Right cardiac atrium (tissue), 5 donors: ENCODE data around the gene SLC25A5. TPM values are rescaled to one million over a fixed set of nuclear protein-coding genes. Genes with fewer than 3 reads are reported as not detected.
A peak's percentile ranks its signal among the peaks of the same experiment; 100 is the strongest.
"Not testable (repeated sequence)": the region's sequence is repeated elsewhere in the genome, so short reads cannot be mapped to it uniquely, and the experiment has no call there.

ENCODE experiments used
- ATAC-seq, 2 donors: fragments of 200-7000 bp; cut with Tn5 transposase; one replicate each; pipeline versions ENCODE4 v1.8.0 to v1.9.1; 2020; ENCODE audit warnings: moderate library complexity in 2 of 2, mild to moderate bottlenecking in 1 of 2
- DNase-seq, 3 donors: peaks; one replicate each; pipeline ENCODE4 v3.0.0-alpha.2; 2020
- H3K27ac ChIP-seq: one replicate; pipeline ENCODE4 v1.5.1; 2013; ENCODE audit warnings: mild to moderate bottlenecking, low read length, control low read depth, moderate library complexity
- H3K27me3 ChIP-seq: one replicate; pipeline ENCODE4 v1.6.1; 2013; ENCODE audit not compliant: control insufficient read depth, insufficient read depth
- H3K4me1 ChIP-seq: one replicate; pipeline ENCODE4 v1.6.1; 2013; ENCODE audit warnings: low read length; ENCODE audit not compliant: control insufficient read depth, insufficient read depth
- H3K4me3 ChIP-seq: one replicate; pipeline ENCODE4 v1.5.1; 2013; ENCODE audit warnings: low read length, control low read depth
- H3K9me3 ChIP-seq: one replicate; pipeline ENCODE4 v1.6.1; 2013; ENCODE audit warnings: low read length; ENCODE audit not compliant: control insufficient read depth
- WGBS: extraction: QIAGEN DNeasy Blood & Tissue Kit; methylation state at CpG from one replicate; pipeline ENCODE4 v1.1.7; 2013; 5-methylcytosine and 5-hydroxymethylcytosine counted together
- intact Hi-C, 4 donors: fragments of 100-400 bp; cut with DNase I; formaldehyde crosslinking; loops; one replicate each; pipeline versions ENCODE4 v1.11.0 to v1.14.0; 2022 to 2023
- polyA plus RNA-seq: library from polyadenylated mRNA; stranded (reverse); fragments of 200-250 nt; gene quantifications from one replicate; pipeline ENCODE4 v1.2.3, GENCODE V29; 2013
- total RNA-seq, 4 donors: library from RNA; stranded (reverse); fragmentation: NEBNext Ultra II Directional; extraction: Animal tissue kit (Norgen Biotek cat#: 25700); gene quantifications; one replicate each; pipeline ENCODE4 v1.2.1, GENCODE V29; 2021
- donor health status: healthy with polysubstance abuse.
- donor health status: DM: no; HTN: yes; CAD: no.
- donor health status: DM: no; HTN: no; CAD: no.
- donor health status: DM: no; HTN: yes; CAD: no; lungs with severe emphysema.
- donor health status: DM: yes; HTN: yes; CAD: no.

Gene SLC25A5
- total and polyA plus RNA-seq, 5 donors: 126 to 213 (median 184) TPM

- DNase-seq (no peak), ATAC-seq (peak; percentile 49 to 64)
- Histone ChIP-seq H3K9me3 (no peaks in the 10 kb centered on the region), H3K27me3 (no peaks in the 10 kb centered on the region), H3K4me3 (no peak overlapping the region), H3K4me1 (no peaks in the 10 kb centered on the region), H3K27ac (no peak overlapping the region)
- 36% methylated on average over 3 of the region's 3 CpGs for WGBS
- intact Hi-C loops: no loop called here
Observed at GRCh38 chrX:119477812-119478232, 9.6 kb downstream of the SLC25A5 start.

GRCh38 chrX:119478504-119478903, 10.3 kb downstream of the SLC25A5 start:
- DNase-seq (no peak), ATAC-seq (no peak)
- Histone ChIP-seq H3K27ac (no peak overlapping the region), H3K27me3 (no peaks in the 10 kb centered on the region), H3K9me3 (no peaks in the 10 kb centered on the region), H3K4me3 (no peak overlapping the region), H3K4me1 (no peaks in the 10 kb centered on the region)
- WGBS: 74% methylated on average over 4 of the region's 4 CpGs
- intact Hi-C loops: no loop called here

GRCh38 chrX:119479845-119480244, 11.6 kb downstream of the SLC25A5 start:
- Histone ChIP-seq H3K4me1 (no peaks in the 10 kb centered on the region), H3K9me3 (no peaks in the 10 kb centered on the region), H3K4me3 (no peak overlapping the region), H3K27me3 (no peaks in the 10 kb centered on the region), H3K27ac (no peak overlapping the region)
- DNase-seq: no peak
- WGBS: 85% methylated on average over 2 of the region's 2 CpGs
- intact Hi-C loops: loop anchor here in 1 of 4 donors (10.0 kb wide), 1 partner anchor 55 kb away; no protein-coding TSS in a partner anchor
- ATAC-seq: no peak

GRCh38 chrX:119481323-119481801, 13.1 kb downstream of the SLC25A5 start:
- DNase-seq: no peak
- ATAC-seq: peak; percentile 59 to 69
- Histone ChIP-seq H3K4me3 (no peak overlapping the region), H3K27me3 (no peaks in the 10 kb centered on the region), H3K4me1 (no peaks in the 10 kb centered on the region), H3K27ac (peak overlapping the region; percentile 72), H3K9me3 (no peaks in the 10 kb centered on the region)
- intact Hi-C loops: loop anchor here in 1 of 4 donors (10.0 kb wide), 1 partner anchor 57 kb away; no protein-coding TSS in a partner anchor
- WGBS: 61% methylated on average over 4 of the region's 4 CpGs

- peak overlapping the region; percentile 35 for H3K4me3 ChIP-seq
- 61% methylated on average over 10 of the region's 10 CpGs for WGBS
- H3K27me3 ChIP-seq: no peaks in the 10 kb centered on the region
- DNase-seq (no peak), ATAC-seq (peak in 1 of 2 donors; percentile 27)
- intact Hi-C loops: loop anchor here in 1 of 4 donors (10.0 kb wide), 1 partner anchor 57 kb away; no protein-coding TSS in a partner anchor
- peak overlapping the region; percentile 72 for H3K27ac ChIP-seq
- H3K4me1 ChIP-seq: no peaks in the 10 kb centered on the region
- no peaks in the 10 kb centered on the region for H3K9me3 ChIP-seq
Observed at GRCh38 chrX:119482041-119482440, 13.8 kb downstream of the SLC25A5 start.

- intact Hi-C loops: loop anchor here in 1 of 4 donors (10.0 kb wide), 1 partner anchor 58 kb away; no protein-coding TSS in a partner anchor
- peak; percentile 82 to 84 for ATAC-seq
- WGBS: 11% methylated on average over 48 of the region's 48 CpGs
Observed at GRCh38 chrX:119482481-119483480, 14.5 kb downstream of the SLC25A5 start.

GRCh38 chrX:119486745-119487144, 18.5 kb downstream of the SLC25A5 start:
- ATAC-seq: no peak
- Histone ChIP-seq H3K27me3 (no peaks in the 10 kb centered on the region), H3K9me3 (no peaks in the 10 kb centered on the region), H3K27ac (no peak overlapping the region), H3K4me1 (no peaks in the 10 kb centered on the region), H3K4me3 (no peak overlapping the region)
- DNase-seq: no peak
- 82% methylated on average over 11 of the region's 11 CpGs for WGBS
- intact Hi-C loops: loop anchor here in 1 of 4 donors (10.0 kb wide), 1 partner anchor 62 kb away; no protein-coding TSS in a partner anchor

More at GRCh38 chrX:119482481-119483480, 14.5 kb downstream of the SLC25A5 start:
- DNase-seq: peak; percentile 62 to 87 (median 85)
- H3K4me3 ChIP-seq: peak overlapping the region; percentile 35
- peak overlapping the region; percentile 72 for H3K27ac ChIP-seq
- H3K4me1 ChIP-seq: no peaks in the 10 kb centered on the region
- H3K27me3 ChIP-seq: no peaks in the 10 kb centered on the region
- no peaks in the 10 kb centered on the region for H3K9me3 ChIP-seq

GRCh38 chrX:119487766-119488165, 19.5 kb downstream of the SLC25A5 start:
- not testable (repeated sequence) for DNase-seq, ATAC-seq
- WGBS: 94% methylated on average over 23 of the region's 24 CpGs

GRCh38 chrX:119488749-119489148, 20.5 kb downstream of the SLC25A5 start:
- ATAC-seq (peak in 1 of 2 donors; percentile 29), DNase-seq (peak in 2 of 3 donors; percentile 39 to 56)

More at GRCh38 chrX:119487766-119488165, 19.5 kb downstream of the SLC25A5 start:
- H3K27ac ChIP-seq, H3K27me3 ChIP-seq, H3K4me1 ChIP-seq, H3K9me3 ChIP-seq, H3K4me3 ChIP-seq: not testable (repeated sequence)
- intact Hi-C loops: loop anchor here in 1 of 4 donors (10.0 kb wide), 1 partner anchor 63 kb away; no protein-coding TSS in a partner anchor

GRCh38 chrX:119489212-119490074, 21.2 kb downstream of the SLC25A5 start:
- DNase-seq: no peak
- H3K4me3 ChIP-seq: no peak overlapping the region
- H3K4me1 ChIP-seq: no peaks in the 10 kb centered on the region
- WGBS: 85% methylated on average over 13 of the region's 13 CpGs
- no peaks in the 10 kb centered on the region for H3K9me3 ChIP-seq
- no peaks in the 10 kb centered on the region for H3K27me3 ChIP-seq
- intact Hi-C loops: loop anchor here in 1 of 4 donors (10.0 kb wide), 1 partner anchor 65 kb away; no protein-coding TSS in a partner anchor
- no peak overlapping the region for H3K27ac ChIP-seq
- ATAC-seq: no peak

More at GRCh38 chrX:119488749-119489148, 20.5 kb downstream of the SLC25A5 start:
- H3K9me3 ChIP-seq: no peaks in the 10 kb centered on the region
- no peaks in the 10 kb centered on the region for H3K27me3 ChIP-seq
- 10% methylated on average over 8 of the region's 8 CpGs for WGBS
- no peak overlapping the region for H3K4me3 ChIP-seq
- no peaks in the 10 kb centered on the region for H3K4me1 ChIP-seq
- intact Hi-C loops: loop anchor here in 1 of 4 donors (10.0 kb wide), 1 partner anchor 64 kb away; no protein-coding TSS in a partner anchor
- no peak overlapping the region for H3K27ac ChIP-seq
